Kidney (tissue), 14 donors: ENCODE data around the gene CAPS. TPM values are rescaled to one million over a fixed set of nuclear protein-coding genes. Genes with fewer than 3 reads are reported as not detected.

Experiments used
- DNase-seq, 5 donors: peaks; one replicate each; pipeline ENCODE4 v3.0.0-alpha.2; 2013 to 2020
- FAIRE-seq: peaks from 2 replicates; lab custom pipeline; 2012; peaks lifted over from hg19 to GRCh38; lab: Jason Lieb, UNC
- H3K27ac ChIP-seq, 2 donors: one replicate each; pipeline ENCODE4 v1.7.0; 2013; ENCODE audit warnings: low read depth in 2 of 2, low read length in 2 of 2, inconsistent platforms in 1 of 2
- H3K27me3 ChIP-seq: one replicate; pipeline ENCODE4 v1.7.1; 2013; ENCODE audit warnings: low read length, inconsistent platforms; ENCODE audit not compliant: control insufficient read depth, insufficient read depth
- H3K36me3 ChIP-seq, 3 donors: one replicate each; pipeline versions ENCODE4 v1.7.0 to v1.7.1; 2013; ENCODE audit warnings: low read length in 3 of 3, control low read depth in 1 of 3, inconsistent platforms in 1 of 3; ENCODE audit not compliant: insufficient read depth in 3 of 3, control insufficient read depth in 2 of 3
- H3K4me1 ChIP-seq, 3 donors: one replicate each; pipeline versions ENCODE4 v1.7.0 to v1.7.1; 2013; ENCODE audit warnings: low read length in 3 of 3, inconsistent platforms in 1 of 3, low read depth in 1 of 3; ENCODE audit not compliant: control insufficient read depth in 2 of 3, insufficient read depth in 2 of 3
- H3K4me3 ChIP-seq, 3 donors: one replicate each; pipeline versions ENCODE4 v1.7.0 to v1.8.1; 2013; ENCODE audit warnings: low read length in 3 of 3, control low read depth in 1 of 3, inconsistent platforms in 1 of 3
- H3K9ac ChIP-seq, 3 donors: one replicate each; pipeline versions ENCODE4 v1.7.0 to v1.7.1; 2013; ENCODE audit warnings: low read length in 3 of 3, control low read depth in 1 of 3, inconsistent platforms in 1 of 3
- H3K9me3 ChIP-seq, 3 donors: one replicate each; pipeline versions ENCODE4 v1.7.0 to v1.7.1; 2013; ENCODE audit warnings: low read length in 3 of 3, control low read depth in 1 of 3, inconsistent platforms in 1 of 3; ENCODE audit not compliant: control insufficient read depth in 2 of 3, insufficient read depth in 1 of 3
- CTCF ChIP-seq: IDR thresholded peaks from 3 replicates; pipeline ENCODE4 v1.5.1; 2012; ENCODE audit warnings: mild to moderate bottlenecking, moderate library complexity, borderline replicate concordance; ENCODE audit not compliant: insufficient read depth; ENCODE audit errors: extremely low read depth
- intact Hi-C: fragments of 100-400 bp; cut with DNase I; formaldehyde crosslinking; loops from one replicate; pipeline ENCODE4 v1.11.1; 2022
- polyA plus RNA-seq: library from polyadenylated mRNA; stranded (reverse); fragments of 350-450 nt; fragmentation: Illumina TruSeq; extraction: RNeasy Lipid Tissue Mini Kit (QIAGEN cat#74804); gene quantifications from one replicate; pipeline ENCODE4 v1.2.3, GENCODE V29; 2014; ENCODE audit warnings: low read depth, low replicate concordance; ENCODE audit not compliant: insufficient read depth
- total RNA-seq: library from RNA; stranded (reverse); fragmentation: NEBNext Ultra II Directional; extraction: Animal tissue kit (Norgen Biotek cat#: 25700); gene quantifications from one replicate; pipeline ENCODE4 v1.2.1, GENCODE V29; 2021
- donor health status: control.
- donor health status: control.
- donor health status: control.
- donor health status: control.
- donor health status: control.
- donor health status: DM: yes; HTN: yes; CAD: no.
- donor health status: Normal renal cell carcinoma (clear cell type).

CAPS gene
- total and polyA plus RNA-seq, 2 donors from 2014 or later = 53.0 to 82.1 TPM

GRCh38 chr19:5937550-5937949 lies 23.5 kb downstream of the CAPS start:
- no peak for FAIRE-seq
- H3K4me1 ChIP-seq = peaks cover 0 to 7% (median 2%) of the 10 kb centered on the region in 3 donors

GRCh38 chr19:5940260-5941208 lies 26.5 kb downstream of the CAPS start:
- intact Hi-C loops = no loop called here
- Histone ChIP-seq H3K27me3 (no peaks in the 10 kb centered on the region), H3K36me3 (peaks cover 0 to 21% (median 11%) of the 10 kb centered on the region in 3 donors), H3K9me3 (no peaks in the 10 kb centered on the region), H3K4me1 (peaks cover 0 to 7% (median under 1%) of the 10 kb centered on the region in 3 donors), H3K9ac (no peak overlapping the region), H3K4me3 (no peak overlapping the region), H3K27ac (no peak overlapping the region)
- FAIRE-seq (no peak), DNase-seq (peak in 2 of 5 donors; percentile 70 to 74)
- TF ChIP-seq CTCF = no peak

More at GRCh38 chr19:5937550-5937949, 23.5 kb downstream of the CAPS start:
- TF ChIP-seq CTCF = no peak
- no peaks in the 10 kb centered on the region for H3K9me3 ChIP-seq
- intact Hi-C loops = no loop called here
- H3K9ac ChIP-seq = no peak overlapping the region
- no peak for DNase-seq
- no peak overlapping the region for H3K4me3 ChIP-seq
- H3K27me3 ChIP-seq = no peaks in the 10 kb centered on the region
- peaks cover 0 to 21% (median 11%) of the 10 kb centered on the region in 3 donors for H3K36me3 ChIP-seq
- H3K27ac ChIP-seq = no peak overlapping the region

- no peak for TF ChIP-seq CTCF
- no peak overlapping the region for H3K4me3 ChIP-seq
- H3K9me3 ChIP-seq = no peaks in the 10 kb centered on the region
- no peak overlapping the region for H3K27ac ChIP-seq
- FAIRE-seq (no peak), DNase-seq (no peak)
- no peaks in the 10 kb centered on the region for H3K27me3 ChIP-seq
- intact Hi-C loops = no loop called here
- no peak overlapping the region for H3K9ac ChIP-seq
- H3K4me1 ChIP-seq = peaks cover 0 to 5% (median 0%) of the 10 kb centered on the region in 3 donors
- H3K36me3 ChIP-seq = peaks cover 0 to 13% (median 10%) of the 10 kb centered on the region in 3 donors
Observed at GRCh38 chr19:5941673-5942072, 27.6 kb downstream of the CAPS start.
